IMR-90 (cell line): ENCODE measurements around the gene PDE12. TPM values are rescaled to one million over a fixed set of nuclear protein-coding genes. Genes with fewer than 3 reads are reported as not detected.

Source experiments
- ATAC-seq: fragments of 200-7000 bp; cut with Tn5 transposase; 2 replicates; pipeline ENCODE4 v1.9.1; 2020; ENCODE audit warnings: low read depth, mild to moderate bottlenecking, moderate library complexity
- BruUV-seq: library from RNA; stranded (reverse); fragments of 400-500 nt; replicated peaks from 2 replicates; lab custom pipeline; 2021; lab: Mats Ljungman, UMichigan
- CTCF ChIA-PET: fragments of 300-600 bp; formaldehyde crosslinking; extraction: SDS; loops from one replicate; lab custom pipeline; 2021; ENCODE audit warnings: antibody characterized with exemption; lab: Yijun Ruan, JAX
- POLR2A ChIA-PET: fragments of 300-600 bp; sonication (Branson Sonifier 250); formaldehyde crosslinking; loops from one replicate; lab custom pipeline; 2022; ENCODE audit warnings: antibody characterized with exemption; ENCODE audit not compliant: unreplicated experiment; lab: Charles Lee
- DNase-seq: peaks from one replicate; pipeline ENCODE4 v3.0.0; 2013
- H2AFZ ChIP-seq: replicated peaks from 2 replicates; pipeline ENCODE3; 2013; ENCODE audit warnings: low read length, mild to moderate bottlenecking; ENCODE audit not compliant: poor library complexity
- H2AK5ac ChIP-seq: 2 replicates; pipeline ENCODE4 v1.6.1; 2013; ENCODE audit warnings: low read depth, low read length, inconsistent platforms
- H2AK9ac ChIP-seq: replicated peaks from 2 replicates; pipeline ENCODE3; 2013; ENCODE audit warnings: mild to moderate bottlenecking, low read depth, low read length, moderate library complexity; ENCODE audit not compliant: poor library complexity
- H2BK120ac ChIP-seq: 2 replicates; pipeline ENCODE4 v1.6.1; 2013; ENCODE audit warnings: low read depth, low read length, inconsistent platforms
- H2BK15ac ChIP-seq: 3 replicates; pipeline ENCODE4 v1.6.1; 2013; ENCODE audit warnings: low read depth, low read length, inconsistent platforms
- H2BK20ac ChIP-seq: 2 replicates; pipeline ENCODE4 v1.6.1; 2013; ENCODE audit warnings: low read depth, mild to moderate bottlenecking, inconsistent platforms, low read length, moderate library complexity
- H2BK5ac ChIP-seq: 2 replicates; pipeline ENCODE4 v1.6.1; 2013; ENCODE audit warnings: mild to moderate bottlenecking, low read depth, low read length, inconsistent platforms; ENCODE audit not compliant: poor library complexity, severe bottlenecking
- H3K14ac ChIP-seq: replicated peaks from 2 replicates; pipeline ENCODE4 v1.6.1; 2013; ENCODE audit warnings: low read depth, low read length, inconsistent platforms
- H3K18ac ChIP-seq: 2 replicates; pipeline ENCODE4 v1.6.1; 2013; ENCODE audit warnings: low read depth, low read length, control low read depth
- H3K23ac ChIP-seq: 2 replicates; pipeline ENCODE4 v1.6.1; 2013; ENCODE audit warnings: low read depth, low read length, inconsistent platforms
- H3K27ac ChIP-seq: 2 replicates; pipeline ENCODE4 v1.5.1; 2013; ENCODE audit warnings: mild to moderate bottlenecking, control low read depth, low read length; ENCODE audit not compliant: insufficient read depth
- H3K27me3 ChIP-seq: 2 replicates; pipeline ENCODE4 v1.6.1; 2013; ENCODE audit warnings: low read length; ENCODE audit not compliant: control insufficient read depth, insufficient read depth
- H3K36me3 ChIP-seq: 2 replicates; pipeline ENCODE4 v1.6.1; 2013; ENCODE audit warnings: low read length, mixed read lengths; ENCODE audit not compliant: control insufficient read depth, insufficient read depth
- H3K4ac ChIP-seq: 2 replicates; pipeline ENCODE4 v1.6.1; 2013; ENCODE audit warnings: low read depth, low read length, inconsistent platforms
- H3K4me1 ChIP-seq: 2 replicates; pipeline ENCODE4 v1.6.1; 2013; ENCODE audit warnings: low read length, mixed read lengths; ENCODE audit not compliant: control insufficient read depth, insufficient read depth
- H3K4me2 ChIP-seq: 2 replicates; pipeline ENCODE4 v1.6.1; 2013; ENCODE audit warnings: low read depth, mild to moderate bottlenecking, control low read depth, low read length, moderate library complexity
- H3K4me3 ChIP-seq: 2 replicates; pipeline ENCODE4 v1.5.1; 2013; ENCODE audit warnings: low read depth, mild to moderate bottlenecking, control low read depth, low read length, moderate library complexity; ENCODE audit not compliant: insufficient read depth
- H3K56ac ChIP-seq: 2 replicates; pipeline ENCODE4 v1.6.1; 2013; ENCODE audit warnings: low read length, inconsistent platforms; ENCODE audit not compliant: insufficient read depth; ENCODE audit errors: extremely low read depth
- H3K79me1 ChIP-seq, 2 experiments: 2 replicates each; pipeline ENCODE4 v1.6.1; 2013; ENCODE audit warnings: low read length in 2 of 2, inconsistent platforms in 1 of 2, low read depth in 1 of 2
- H3K9ac ChIP-seq: 2 replicates; pipeline ENCODE4 v1.6.1; 2013; ENCODE audit warnings: low read depth, low read length, control low read depth
- H3K9me1 ChIP-seq: 2 replicates; pipeline ENCODE4 v1.6.1; 2013; ENCODE audit warnings: low read length, inconsistent platforms; ENCODE audit not compliant: insufficient read depth
- H3K9me3 ChIP-seq: 2 replicates; pipeline ENCODE4 v1.6.1; 2013; ENCODE audit warnings: low read length; ENCODE audit not compliant: control insufficient read depth, insufficient read depth
- H4K20me1 ChIP-seq: 2 replicates; pipeline ENCODE4 v1.6.1; 2013; ENCODE audit warnings: low read length, inconsistent platforms; ENCODE audit not compliant: insufficient read depth
- H4K5ac ChIP-seq: 2 replicates; pipeline ENCODE4 v1.6.1; 2013; ENCODE audit warnings: mild to moderate bottlenecking, low read depth, low read length, control low read depth
- H4K8ac ChIP-seq, 2 experiments: 2 replicates each; pipeline ENCODE4 v1.6.1; 2013; ENCODE audit warnings: low read depth in 2 of 2, low read length in 2 of 2, control low read depth in 1 of 2, inconsistent platforms in 1 of 2
- H4K91ac ChIP-seq: 2 replicates; pipeline ENCODE4 v1.6.1; 2013; ENCODE audit warnings: low read depth, low read length, inconsistent platforms; ENCODE audit not compliant: insufficient read depth
- MAFK ChIP-seq: IDR thresholded peaks from 2 replicates; pipeline ENCODE4 v1.6.1; 2012; ENCODE audit warnings: low read depth, low read length, improper control_type of control experiment
- MAZ ChIP-seq: IDR thresholded peaks from 2 replicates; pipeline ENCODE4 v1.6.1; 2012; ENCODE audit warnings: low read depth, mild to moderate bottlenecking, low read length, improper control_type of control experiment, moderate library complexity, borderline replicate concordance
- MXI1 ChIP-seq: IDR thresholded peaks from 2 replicates; pipeline ENCODE4 v1.6.1; 2012; ENCODE audit warnings: low read depth, mild to moderate bottlenecking, low read length, moderate library complexity, borderline replicate concordance
- WGBS, 2 experiments: methylation state at CpG; one replicate each; pipeline versions ENCODE4 v1.1.5 to v1.1.7; 2013; ENCODE audit warnings: missing lambda C conversion rate in 2 of 2; ENCODE audit not compliant: insufficient read length in 1 of 2; ENCODE audit errors: extremely low coverage in 2 of 2; 5-methylcytosine and 5-hydroxymethylcytosine counted together
- dilution Hi-C: fragments of 300-500 bp; cut with HindIII; formaldehyde crosslinking; loops from one replicate; pipeline ENCODE4 v1.14.3; 2018; ENCODE audit warnings: low sequenced_read_pairs; ENCODE audit not compliant: unreplicated experiment
- in situ Hi-C: fragments of 300-500 bp; cut with MboI; formaldehyde crosslinking; loops from 3 replicates; pipeline ENCODE4 v1.14.3; 2019; ENCODE audit warnings: low sequenced_read_pairs, inconsistent platforms, mixed read lengths
- intact Hi-C: fragments of 100-400 bp; cut with micrococcal nuclease; formaldehyde crosslinking; loops from 2 replicates; pipeline ENCODE4 v1.10.0; 2022
- polyA plus RNA-seq, 3 experiments: library from polyadenylated mRNA; depleted of rRNA; stranded (reverse); fragments of >200 nt; gene quantifications; 2 replicates each; pipeline ENCODE4 v1.2.3, GENCODE V29; 2012; ENCODE audit warnings: low replicate concordance in 1 of 3
- total RNA-seq: library from RNA; depleted of rRNA; stranded (reverse); fragments of >200 nt; gene quantifications from 2 replicates; pipeline ENCODE4 v1.2.3, GENCODE V29; 2012

PDE12 gene
- total and polyA plus RNA-seq, 2 of the 4 experiments (the other 2 are of a cell fraction), result 9.5 to 16.8 TPM

GRCh38 chr3:57569859-57570450 lies 13.9 kb downstream of the PDE12 start:
- Histone ChIP-seq H2BK5ac (no peak overlapping the region), H2AK5ac (no peak overlapping the region), H4K91ac (no peak overlapping the region), H3K18ac (no peak overlapping the region), H3K56ac (no peak overlapping the region), H3K4me1 (no peaks in the 10 kb centered on the region), H3K23ac (no peak overlapping the region), H3K9me3 (no peaks in the 10 kb centered on the region), H3K27me3 (no peaks in the 10 kb centered on the region), H3K14ac (no peak overlapping the region), H3K4ac (no peak overlapping the region), H3K36me3 (peaks cover 43% of the 10 kb centered on the region), H4K5ac (no peak overlapping the region), H3K27ac (no peak overlapping the region), H3K79me1 (peaks cover 7 to 49% of the 10 kb centered on the region in 2 experiments; a peak in 3 of 4 replicates), H4K20me1 (peaks cover 51% of the 10 kb centered on the region), H2BK15ac (no peak overlapping the region), H3K4me2 (no peak overlapping the region), H2AK9ac (no peak overlapping the region), H3K4me3 (no peak overlapping the region), H2BK120ac (no peak overlapping the region), H2BK20ac (no peak overlapping the region), H3K9ac (no peak overlapping the region), H3K9me1 (0 out of 2 replicates have a peak, but pooled peaks cover 3% of the 10 kb centered on the region), H2AFZ (no peak overlapping the region), H4K8ac (no peak overlapping the region)
- no CpG with 5 or more reads among the region's 6 CpGs for WGBS, 2 experiments
- BruUV-seq, result no TSS peak
- CTCF ChIA-PET, result interaction anchor here (0.7 kb wide), 1 partner anchor 337 kb away, joined by 4 read pairs; no protein-coding TSS in a partner anchor
- intact Hi-C loops, result no loop called here
- dilution Hi-C loops, result no loop called here
- no peak for TF ChIP-seq MAZ
- TF ChIP-seq MXI1, result no peak
- TF ChIP-seq MAFK, result no peak
- POLR2A ChIA-PET, result interaction anchor here (0.6 kb wide), 1 partner anchor 300 kb away, joined by 13 read pairs; no protein-coding TSS in a partner anchor
- in situ Hi-C loops, result loop anchor here (25.0 kb wide), 1 partner anchor 408 kb away; the partner anchor contains the start of gene IL17RD
- ATAC-seq (no peak), DNase-seq (no peak)
